Colon (tissue), 2 donors: ENCODE measurements around the gene FKBP5.
"Not testable (repeated sequence)": the region's sequence is repeated elsewhere in the genome, so short reads cannot be mapped to it uniquely, and the experiment has no call there.

Experiments
- FAIRE-seq: peaks from 2 replicates; lab custom pipeline; 2012; peaks lifted over from hg19 to GRCh38; lab: Jason Lieb, UNC
- donor health status: control.
- donor health status: control.

The FKBP5 gene

DNA sequence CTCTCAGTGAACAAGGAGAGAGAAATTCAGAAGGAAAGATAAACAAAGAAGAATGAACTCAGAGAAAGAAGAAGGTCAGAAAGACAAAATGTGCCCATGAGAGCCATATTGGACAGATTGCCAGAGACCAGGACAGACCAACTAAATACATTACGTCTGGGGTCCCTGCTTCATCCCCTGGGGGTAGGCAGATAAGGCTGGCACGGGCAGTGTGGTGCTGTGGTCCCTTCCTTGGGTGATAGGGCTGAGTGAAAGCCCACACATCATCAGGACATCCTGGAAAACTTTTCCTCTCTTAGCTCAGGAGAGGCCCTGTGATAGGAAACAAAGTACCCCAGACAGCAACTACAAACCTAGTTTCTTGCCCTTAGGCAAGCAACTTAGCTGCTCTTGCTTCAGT lies 34.9 kb upstream of the FKBP5 start:
- no peak for FAIRE-seq

- no peak for FAIRE-seq
Observed at GRCh38 chr6:35722121-35722761, 33.5 kb upstream of the FKBP5 start.

DNA sequence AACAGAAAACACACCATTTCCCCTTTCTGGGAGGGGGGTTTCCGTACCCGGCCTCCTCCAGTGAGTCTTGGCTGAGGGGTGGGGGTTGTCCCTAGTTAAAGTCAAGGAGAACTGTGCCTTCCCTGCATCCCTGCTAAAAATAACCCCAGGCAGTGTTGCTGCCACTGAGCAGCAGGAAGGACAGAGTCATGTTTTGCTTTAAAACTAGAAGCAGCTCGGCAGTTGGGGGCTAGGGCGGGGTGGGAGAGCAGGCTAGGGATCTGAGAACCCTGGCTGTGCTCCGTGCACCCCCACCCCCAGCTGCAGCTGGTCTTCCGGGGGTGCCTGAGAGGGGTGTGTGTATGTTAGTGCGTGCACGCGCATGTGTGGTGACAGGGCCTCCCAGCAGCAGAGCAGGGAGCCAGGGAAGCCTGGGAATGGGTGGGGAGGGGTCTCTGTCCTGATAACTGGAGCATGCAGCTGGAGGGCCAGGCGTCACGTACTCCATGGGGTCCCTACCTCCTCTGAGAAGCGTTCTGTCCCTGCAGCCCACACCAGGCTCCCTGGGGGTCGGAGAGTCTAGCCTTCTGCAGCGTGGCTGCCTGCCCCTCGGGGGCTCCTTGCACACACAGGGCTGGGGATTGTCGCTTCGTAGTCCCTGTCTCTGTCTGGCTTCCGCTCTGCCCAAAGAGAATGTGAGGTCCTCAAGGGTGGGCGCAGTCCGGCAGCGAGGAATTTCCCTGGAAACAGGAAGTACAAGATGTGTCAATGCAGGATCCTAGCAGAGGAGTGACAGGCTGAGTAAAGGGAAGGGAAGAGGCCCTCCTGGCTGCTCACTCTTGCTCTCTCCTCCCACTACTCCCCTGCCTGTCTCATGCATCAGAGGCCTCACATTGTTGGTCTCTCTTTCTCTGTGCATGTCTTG lies 31.4 kb upstream of the FKBP5 start:
- FAIRE-seq: no peak

DNA sequence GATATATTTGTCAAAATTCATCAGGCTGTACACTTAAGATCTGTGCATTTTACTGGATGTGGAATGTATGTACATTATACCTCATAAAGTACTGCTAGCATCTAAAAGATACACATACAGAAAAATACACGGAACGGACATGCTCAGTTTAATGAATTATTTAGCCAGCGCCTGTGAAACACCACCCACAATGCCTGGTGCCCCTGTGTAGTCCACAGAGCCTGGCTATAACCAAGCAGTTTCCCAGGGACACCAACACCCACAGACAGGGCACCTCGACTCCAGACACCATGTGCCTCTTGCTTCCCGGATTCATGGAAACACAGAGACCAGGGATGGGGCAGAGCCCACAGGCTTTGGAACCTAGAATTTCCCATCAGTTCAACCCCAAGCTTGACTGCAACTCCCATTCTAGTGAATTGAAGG lies 30.7 kb upstream of the FKBP5 start:
- no peak for FAIRE-seq

DNA sequence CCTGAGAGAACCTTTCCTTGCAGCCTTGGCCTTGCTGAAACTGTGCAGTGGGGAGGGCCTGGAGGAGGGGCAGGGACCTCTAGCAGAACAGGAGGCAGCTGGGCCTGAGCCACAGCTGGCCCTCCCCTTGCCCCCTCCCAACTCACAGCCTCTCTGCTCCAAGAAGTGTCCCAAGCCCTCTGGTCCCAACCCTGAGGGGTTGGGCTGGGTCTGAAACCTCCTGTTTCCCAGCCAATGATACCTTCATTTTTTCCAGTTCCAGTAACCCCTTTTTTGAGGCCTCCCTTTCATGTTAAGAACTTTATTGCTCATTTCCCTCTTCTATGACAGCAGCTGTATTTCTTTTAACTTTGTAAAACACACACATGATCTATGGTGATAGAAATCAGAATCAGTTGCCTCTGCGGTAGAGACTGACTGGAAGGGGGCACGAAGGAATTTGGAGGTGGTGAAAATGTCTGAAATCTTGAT lies 30.2 kb upstream of the FKBP5 start:
- no peak for FAIRE-seq

DNA sequence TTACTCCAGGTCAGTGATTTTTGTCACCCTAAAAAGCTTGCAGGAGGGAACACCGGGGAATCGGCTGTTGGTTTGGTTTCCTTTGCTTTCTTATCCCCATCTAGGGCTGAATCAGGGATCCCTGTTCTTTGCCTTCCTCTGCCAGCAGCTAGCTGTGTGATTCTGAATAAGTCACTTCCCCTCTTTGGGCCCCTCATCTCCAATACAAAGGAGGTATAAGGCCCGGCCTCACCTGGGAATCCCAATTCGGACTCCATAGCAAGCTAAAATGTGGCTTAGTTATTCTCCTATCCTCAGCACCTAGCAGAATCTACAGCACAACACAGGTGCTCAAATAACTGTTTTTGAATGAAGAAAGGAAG lies 29.6 kb upstream of the FKBP5 start:
- no peak for FAIRE-seq

- no peak for FAIRE-seq
Observed at GRCh38 chr6:35717449-35718374, 29.0 kb upstream of the FKBP5 start.

GRCh38 chr6:35716798-35717197 lies 28.1 kb upstream of the FKBP5 start:
- no peak for FAIRE-seq

GRCh38 chr6:35713006-35713767 lies 24.5 kb upstream of the FKBP5 start:
- no peak for FAIRE-seq

DNA sequence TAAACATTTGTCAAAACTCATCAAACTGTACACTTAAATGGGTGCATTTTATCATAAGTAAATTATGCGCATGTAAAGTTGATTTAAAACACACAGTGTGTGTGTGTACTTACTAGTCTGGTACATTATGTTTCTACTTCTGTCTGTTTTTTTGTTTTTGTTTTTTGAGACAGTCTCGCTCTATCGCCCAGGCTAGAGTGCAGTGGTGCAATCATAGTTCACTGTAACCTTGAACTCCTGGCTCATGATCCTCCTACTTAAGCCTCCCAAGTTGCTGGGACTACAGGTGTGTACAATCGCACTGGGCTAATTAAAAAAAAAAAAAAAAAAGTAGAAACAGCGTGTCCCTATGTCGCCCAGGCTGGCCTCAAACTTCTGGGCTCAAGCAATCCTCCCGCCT lies 23.0 kb upstream of the FKBP5 start:
- no peak for FAIRE-seq

DNA sequence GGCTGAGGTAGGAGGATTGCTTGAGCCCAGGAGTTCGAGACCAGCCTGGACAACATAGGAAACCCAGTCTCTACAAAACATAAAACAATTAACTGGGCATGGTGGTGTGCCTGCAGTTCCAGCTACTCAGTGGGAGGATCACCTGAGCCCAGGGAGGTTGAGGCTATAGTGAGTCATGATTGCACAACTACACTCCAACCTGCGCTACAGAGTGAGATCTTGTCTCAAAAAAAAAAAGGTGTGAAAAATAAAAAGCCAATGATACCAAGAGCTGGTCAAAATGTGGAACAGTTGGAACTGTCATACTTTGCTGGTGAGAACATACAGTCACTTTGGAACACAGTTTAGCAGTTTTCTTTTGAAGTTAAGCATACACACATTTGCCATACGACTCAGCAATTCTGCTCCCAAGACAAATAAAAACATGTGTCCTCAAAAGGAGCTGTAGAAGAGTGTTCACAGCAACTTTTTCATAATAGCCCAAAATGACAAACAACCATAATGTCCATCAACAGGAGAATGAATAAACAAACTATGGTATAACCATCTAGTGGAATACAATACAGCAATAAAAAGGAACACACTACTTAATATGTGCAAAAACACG lies 21.6 kb upstream of the FKBP5 start:
- no peak for FAIRE-seq

GRCh38 chr6:35708585-35708984 lies 19.9 kb upstream of the FKBP5 start:
- no peak for FAIRE-seq

GRCh38 chr6:35707714-35708407 lies 19.1 kb upstream of the FKBP5 start:
- FAIRE-seq: no peak

DNA sequence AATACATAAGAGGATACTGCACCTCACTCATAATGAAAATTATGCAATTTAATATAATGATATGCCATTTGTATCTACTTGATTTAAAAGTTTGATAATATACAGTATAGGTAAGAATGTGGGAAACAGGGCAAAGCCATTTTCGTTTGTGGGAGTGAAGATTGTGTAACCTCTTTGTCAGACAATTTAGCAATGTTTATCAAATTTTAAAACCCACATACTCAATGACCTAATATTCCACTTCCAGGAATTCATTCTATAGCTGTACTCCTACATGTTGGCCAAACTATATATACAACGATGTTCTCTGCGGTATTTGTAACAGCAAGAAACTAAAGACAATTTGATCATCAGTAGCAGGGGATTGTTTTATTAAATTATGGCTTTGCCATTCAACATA lies 17.8 kb upstream of the FKBP5 start:
- no peak for FAIRE-seq

DNA sequence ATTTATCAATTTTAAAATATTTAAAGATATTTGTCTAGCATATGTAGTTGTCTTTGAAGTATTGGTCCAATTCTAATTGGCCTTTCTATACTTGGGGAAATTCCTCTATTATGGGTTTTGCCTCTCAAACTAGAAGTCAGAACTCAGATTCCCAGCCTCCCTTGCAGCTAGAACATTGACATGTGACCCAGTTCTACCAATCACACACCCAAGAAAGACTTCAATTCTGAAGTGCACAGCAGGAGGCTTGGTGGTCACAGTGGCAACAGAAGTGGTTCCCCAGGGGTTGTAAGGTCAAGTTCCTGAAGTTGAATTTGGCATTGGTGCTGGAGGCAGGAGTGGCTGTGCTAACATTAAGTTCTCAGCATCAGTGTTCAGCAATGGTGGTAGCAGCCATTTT lies 14.8 kb upstream of the FKBP5 start:
- FAIRE-seq: no peak

DNA sequence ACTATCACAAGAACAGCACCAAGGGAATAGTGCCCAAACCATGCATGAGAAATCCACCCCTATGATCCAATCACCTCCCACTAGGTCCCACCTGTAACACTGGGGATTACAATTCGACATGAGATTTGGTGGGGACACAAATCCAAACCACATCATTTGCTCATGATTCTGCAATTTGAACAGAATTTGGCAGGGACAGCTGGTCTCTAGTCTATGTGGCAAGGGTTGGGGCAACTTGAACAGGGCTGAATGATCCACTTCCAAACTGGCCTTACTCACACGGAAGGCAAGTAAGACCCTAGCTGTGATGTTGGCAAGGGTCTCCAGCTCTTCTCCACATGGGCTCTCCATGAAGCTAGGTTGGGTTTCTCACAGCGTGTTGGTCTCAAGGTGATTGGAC lies 10.1 kb upstream of the FKBP5 start:
- no peak for FAIRE-seq

GRCh38 chr6:35698430-35698829 lies 9.7 kb upstream of the FKBP5 start:
- FAIRE-seq: not testable (repeated sequence)

DNA sequence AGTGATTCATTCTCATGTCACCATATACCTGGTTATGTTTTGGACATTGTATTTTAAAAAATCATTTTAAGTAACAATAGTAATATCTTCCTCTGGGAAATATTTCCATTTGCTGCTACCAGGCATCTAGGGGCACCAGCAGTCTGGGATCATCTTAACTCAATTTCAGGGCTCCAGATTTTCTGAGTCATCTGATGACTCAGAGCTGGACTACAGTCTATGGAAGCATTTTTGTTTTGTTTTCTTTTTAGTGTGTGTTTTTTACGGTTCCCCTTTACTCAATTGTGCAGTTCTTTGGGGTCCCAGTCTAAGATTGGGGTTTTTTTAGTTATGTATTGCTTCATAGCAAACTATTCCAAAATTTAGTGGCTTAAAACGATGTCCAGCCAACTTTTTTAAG lies 5.7 kb upstream of the FKBP5 start:
- no peak for FAIRE-seq

GRCh38 chr6:35691027-35691824 lies 2.5 kb upstream of the FKBP5 start:
- no peak for FAIRE-seq

GRCh38 chr6:35690484-35690883 lies 1.8 kb upstream of the FKBP5 start:
- FAIRE-seq: no peak
